GM18517 (cell line): ENCODE measurements around the gene RAB3IL1.
"Not testable (repeated sequence)": the region's sequence is repeated elsewhere in the genome, so short reads cannot be mapped to it uniquely, and the experiment has no call there.

Experiments
- ATAC-seq: cut with Tn5 transposase; IDR thresholded peaks from one replicate; pipeline ENCODE4 v1.9.1; 2021; ENCODE audit warnings: mild to moderate bottlenecking, moderate library complexity; ENCODE audit not compliant: unreplicated experiment

RAB3IL1 gene

DNA sequence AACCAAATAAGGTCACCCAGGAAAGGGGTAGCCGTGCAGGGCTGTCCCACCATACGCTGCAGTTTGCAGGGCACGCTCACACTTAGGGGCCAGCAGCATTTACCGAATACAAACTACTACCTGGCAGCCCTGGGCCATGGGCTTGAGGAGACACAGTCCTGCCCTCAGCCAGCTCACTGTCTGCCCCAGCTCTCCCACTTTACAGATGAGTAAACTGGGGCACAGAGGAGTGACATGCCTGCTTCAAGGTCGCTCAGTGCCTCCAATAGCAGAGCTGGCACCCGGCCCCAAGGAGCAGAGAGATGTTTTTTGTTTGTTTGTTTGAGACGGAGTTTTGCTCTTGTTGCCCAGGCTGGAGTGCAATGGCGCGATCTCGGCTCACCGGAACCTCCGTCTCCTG is 28.8 kb downstream of the RAB3IL1 start:
- no peak for ATAC-seq

DNA sequence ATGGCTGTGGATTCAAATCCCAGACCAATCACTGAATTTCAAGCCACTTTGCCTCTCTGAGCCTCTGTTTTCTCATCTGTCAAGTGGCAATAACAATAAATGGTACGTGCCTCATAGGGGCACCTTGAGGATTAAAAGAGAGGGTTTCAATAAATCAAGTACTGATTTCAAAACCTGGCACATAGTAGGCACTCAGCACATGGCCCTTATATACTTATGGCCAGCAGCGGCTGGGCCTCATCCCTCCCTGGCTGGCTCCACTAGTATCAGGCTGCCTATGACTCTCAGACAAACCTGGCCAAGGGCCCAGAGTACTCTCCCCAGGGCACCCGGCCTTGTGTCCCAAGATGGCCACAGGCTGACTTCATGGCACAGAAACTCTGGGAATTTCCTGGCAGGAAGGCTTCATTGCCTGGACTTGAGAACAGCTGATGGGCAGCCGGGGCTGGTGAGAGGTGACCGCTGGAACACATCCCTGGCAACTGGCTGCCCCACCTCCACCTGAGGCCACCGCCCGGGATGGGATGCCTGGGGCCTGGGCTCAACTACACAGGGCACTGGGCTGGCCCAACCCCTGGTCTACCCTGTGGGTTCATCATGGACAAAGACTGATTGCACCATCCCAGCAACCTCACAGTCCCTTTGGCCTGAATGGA is 29.4 kb downstream of the RAB3IL1 start:
- ATAC-seq, result no peak

DNA sequence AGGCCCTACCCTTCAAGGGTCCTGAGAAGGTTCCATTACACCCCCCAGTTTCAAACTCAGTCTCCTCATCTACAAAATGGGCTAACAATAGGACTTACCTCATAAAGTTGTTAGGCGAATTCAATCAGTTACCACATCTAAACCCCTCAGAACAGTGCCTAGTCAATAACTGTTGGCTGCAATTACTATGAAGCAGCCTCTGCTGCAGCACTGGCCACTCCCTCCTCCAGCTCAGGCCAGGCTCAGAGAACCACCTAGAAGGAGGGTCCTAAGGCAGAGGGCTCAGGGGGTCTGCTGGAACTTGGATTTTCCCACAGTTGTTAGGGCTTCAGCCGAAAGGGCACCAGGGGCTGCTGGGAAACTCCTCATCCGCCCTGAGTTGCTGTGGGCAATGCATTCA is 30.7 kb downstream of the RAB3IL1 start:
- no peak for ATAC-seq

DNA sequence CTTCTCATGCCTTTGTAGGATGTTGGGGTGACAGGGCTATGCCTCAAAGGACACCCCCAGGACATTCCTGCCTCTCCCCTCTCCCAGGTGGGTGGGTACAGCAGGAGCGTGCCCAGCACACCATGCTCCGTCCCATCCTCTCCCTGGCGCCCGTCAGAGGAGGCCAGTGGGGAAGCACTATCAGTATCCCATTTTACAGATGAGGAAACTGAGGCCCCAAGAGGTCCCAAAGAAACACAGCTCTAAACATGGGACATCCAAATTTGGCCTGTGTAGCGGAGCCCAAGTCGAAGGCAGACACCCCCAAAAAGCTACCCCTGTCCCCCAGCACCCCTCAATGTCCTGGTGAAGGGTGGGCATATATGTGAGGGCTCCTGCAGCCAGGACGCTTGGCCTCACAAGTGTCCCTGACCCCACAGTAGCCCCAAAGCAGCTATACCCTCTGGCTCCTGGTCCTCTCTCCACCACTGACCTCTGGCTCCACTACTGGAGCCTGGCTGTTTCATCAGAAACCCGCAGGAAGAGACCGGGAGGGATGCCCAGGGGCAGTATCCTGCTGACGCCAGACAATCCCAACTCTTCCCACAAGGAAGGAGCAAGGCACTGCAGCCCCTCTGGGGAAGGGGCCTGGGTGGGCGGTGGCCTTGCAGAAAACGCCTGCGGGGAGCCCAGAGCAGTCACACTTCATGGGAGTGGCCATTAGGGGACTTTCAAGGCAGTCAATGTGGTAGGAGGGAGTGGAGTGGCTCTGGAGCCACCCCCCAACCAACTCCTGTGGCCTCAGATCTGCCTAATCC is 31.4 kb downstream of the RAB3IL1 start:
- no peak for ATAC-seq

DNA sequence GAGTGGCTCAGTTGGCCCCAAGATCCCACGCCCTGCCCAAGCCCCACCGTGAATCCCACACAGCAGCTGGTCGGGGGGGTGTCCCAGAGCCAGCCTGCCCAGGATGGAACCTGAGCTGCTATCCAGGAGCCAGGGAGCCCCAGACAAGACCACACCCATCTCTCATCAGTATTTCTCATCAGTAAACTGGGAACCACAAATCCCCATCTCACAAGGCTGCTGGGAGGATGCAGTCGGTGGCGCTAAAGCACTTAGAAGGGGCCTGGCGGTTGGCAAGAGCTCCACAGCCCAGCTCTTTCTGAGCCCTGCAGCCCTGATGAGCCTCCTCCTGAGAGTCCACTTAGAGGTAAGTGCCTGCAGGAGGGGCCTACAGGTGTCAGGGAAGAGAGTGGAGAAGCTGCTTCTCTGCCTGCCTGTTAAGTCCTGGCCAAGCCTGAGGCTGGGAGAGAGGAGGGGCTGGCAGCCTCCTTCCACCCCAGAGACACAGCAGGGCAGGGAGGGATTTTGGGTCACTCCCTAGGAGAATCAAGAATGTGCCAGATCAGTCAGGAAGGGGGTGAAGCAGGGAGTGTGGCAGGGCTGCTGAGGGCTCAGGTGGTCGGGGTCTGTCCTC is 32.1 kb downstream of the RAB3IL1 start:
- ATAC-seq, result no peak

DNA sequence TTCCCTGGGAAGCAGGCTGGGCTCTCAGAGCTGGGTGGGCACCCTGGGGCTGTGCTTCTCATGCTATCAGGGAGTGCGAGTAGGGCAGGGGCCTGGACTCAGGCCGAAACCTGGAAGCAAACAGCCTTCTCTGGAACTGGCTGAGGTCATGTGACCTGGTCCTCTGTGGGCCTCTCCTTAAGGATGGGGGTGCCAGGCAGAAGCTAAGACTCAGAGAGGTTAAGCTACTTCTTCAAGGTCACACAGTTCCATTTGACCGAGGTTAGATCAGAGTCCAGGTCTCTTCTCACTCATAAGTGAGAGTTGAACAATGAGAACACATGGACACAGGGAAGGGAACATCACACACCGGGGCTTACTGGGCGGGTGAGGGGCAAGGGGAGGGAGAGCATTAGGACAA is 33.4 kb downstream of the RAB3IL1 start:
- ATAC-seq, result no peak

DNA sequence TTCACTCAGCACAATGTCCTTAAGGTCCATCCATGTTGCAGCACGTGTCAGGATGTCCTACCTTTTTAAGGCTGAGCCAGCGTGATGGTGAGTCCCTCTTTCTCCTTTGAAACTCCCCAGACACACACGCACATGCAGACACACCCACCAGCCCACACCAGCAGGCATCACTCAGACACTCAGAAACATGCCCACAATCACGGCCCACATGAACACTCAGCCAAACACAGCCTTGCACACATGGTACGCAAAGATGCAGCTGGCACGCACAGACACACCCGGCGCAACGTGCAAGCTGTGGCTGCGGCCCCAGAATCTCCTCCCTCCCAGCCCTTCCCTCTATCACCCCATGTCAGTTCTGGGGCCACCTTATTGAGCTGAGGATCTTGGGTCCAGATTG is 34.0 kb downstream of the RAB3IL1 start:
- no peak for ATAC-seq

DNA sequence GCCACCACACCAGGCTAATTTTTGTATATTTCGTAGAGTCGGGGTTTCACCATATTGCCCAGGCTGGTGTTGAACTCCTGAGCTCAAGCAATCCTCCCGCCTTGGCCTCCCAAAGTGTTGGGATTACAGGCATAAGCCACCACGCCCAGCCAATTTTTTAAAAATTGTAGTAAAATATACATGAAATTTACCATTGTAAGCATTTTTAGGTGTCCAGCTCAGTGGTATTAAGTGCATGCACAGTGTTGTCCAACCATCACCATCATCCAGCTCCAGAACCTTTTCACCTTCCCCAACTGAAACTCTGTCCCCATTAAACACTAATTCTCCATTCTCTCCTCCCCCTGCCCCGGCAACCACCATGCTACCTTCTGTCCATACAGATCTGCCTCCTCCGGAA is 34.5 kb downstream of the RAB3IL1 start:
- ATAC-seq, result no peak

DNA sequence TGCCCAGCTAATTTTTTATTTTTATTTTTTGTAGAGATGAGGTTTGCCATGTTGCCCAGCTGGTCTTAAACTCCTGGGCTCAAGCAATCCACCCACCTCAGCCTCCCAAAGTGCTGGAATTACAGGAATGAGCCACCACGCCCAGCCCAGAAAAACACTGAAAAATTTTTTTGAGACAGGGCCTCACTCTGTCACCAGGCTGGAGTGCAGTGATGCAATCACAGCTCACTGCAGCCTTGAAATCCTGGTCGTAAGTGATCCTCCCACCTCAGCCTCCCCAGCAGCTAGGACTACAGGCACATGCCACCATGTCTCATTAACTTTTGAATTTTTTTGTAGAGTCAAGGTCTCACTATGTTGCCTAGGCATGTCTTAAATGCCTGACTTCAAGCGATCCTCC is 35.1 kb downstream of the RAB3IL1 start:
- ATAC-seq, result not testable (repeated sequence)

DNA sequence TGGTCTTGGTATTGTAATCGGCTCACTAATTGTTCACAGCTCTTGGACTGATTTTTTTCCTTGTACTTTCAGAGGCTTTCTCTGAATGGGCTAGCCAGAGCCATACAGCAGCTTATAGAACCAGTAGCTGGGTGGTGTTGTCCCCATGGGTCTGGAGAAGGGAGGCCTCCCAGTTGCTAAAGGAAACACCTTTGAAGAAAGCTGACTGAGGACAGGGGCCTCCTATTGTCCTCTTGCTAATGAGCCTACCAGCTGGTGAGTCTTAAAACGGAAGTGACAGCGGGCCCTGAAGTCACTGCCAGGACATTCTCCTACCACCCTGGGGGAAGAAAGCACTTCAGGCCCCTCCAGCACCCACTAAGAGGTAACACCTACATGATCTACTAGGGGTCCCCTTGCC is 36.0 kb downstream of the RAB3IL1 start:
- no peak for ATAC-seq

DNA sequence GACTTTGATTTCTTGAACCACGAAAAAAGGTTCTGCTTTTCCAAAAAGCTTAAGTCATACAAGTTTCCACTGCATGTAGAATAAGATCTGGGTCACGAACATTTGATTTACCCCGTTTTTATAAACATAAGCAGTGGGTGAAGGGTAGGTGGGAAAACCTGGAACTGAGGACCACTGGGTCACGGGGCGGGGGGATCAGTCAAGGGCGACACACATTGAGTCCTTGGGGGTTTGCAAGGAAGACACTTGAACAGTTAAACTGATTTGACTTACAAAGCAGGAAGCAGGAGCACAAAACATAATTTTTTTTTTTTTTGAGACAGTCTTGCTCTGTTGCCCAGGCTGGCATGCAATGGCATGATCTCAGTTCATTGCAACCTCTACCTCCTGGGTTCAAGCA is 36.9 kb downstream of the RAB3IL1 start:
- ATAC-seq, result no peak

DNA sequence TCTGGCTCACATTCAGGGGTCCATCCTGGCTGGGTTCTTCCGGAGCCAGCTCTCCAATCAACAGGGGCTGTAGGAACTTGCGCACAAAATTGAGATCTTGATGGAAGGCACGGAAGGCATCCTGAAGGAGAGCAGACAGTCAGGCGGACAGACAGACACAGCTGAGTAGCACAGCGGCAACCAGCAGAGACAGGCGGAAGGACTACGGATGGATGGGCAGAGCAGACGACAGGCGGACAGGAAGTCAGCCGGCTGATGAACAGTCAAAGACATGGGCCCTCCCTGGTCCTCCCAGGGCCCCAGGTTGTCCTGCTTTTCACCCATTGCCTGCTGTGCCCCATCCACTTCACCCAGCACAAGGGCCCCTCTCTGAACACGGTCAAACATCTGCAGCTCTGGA is 37.3 kb downstream of the RAB3IL1 start:
- no peak for ATAC-seq

DNA sequence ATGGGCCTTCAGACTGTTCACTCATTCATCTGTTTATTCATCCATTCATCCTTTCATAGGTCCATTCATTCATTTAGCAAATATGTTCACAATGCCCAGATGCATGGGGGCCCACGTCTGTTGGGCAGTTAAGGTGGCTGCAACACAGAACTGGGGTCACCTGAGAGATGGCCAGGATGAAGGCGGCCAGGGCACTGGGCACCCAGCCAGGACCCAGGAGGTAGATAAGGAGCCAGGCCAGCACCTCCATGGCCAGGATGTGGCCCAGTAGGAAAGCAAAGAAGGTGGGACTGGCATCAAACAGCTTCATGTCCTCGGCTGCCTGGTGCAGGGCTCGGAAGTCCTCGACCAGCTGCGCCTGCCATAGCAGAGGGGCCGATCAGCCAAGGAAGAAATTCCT is 38.2 kb downstream of the RAB3IL1 start:
- ATAC-seq, result no peak

DNA sequence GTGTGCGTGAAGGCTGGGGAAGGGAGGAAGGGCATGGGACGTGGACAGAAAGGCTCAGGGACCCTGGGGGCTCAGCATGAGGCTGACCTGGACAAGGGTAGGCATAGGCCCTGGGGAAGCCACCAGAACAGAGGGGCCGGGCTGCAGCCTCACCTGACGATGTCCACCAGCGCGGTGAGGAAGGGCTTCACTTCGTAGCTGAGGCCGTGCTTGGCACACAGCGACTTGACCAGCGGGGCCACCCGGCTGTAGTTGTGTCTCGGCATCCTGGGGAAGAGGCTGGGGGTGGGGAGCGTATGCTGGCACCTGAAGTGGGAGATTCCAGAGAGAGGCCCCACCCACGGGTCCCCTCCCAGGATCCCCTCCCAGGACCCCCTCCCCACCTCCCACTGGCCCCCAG is 41.7 kb downstream of the RAB3IL1 start:
- no peak for ATAC-seq

DNA sequence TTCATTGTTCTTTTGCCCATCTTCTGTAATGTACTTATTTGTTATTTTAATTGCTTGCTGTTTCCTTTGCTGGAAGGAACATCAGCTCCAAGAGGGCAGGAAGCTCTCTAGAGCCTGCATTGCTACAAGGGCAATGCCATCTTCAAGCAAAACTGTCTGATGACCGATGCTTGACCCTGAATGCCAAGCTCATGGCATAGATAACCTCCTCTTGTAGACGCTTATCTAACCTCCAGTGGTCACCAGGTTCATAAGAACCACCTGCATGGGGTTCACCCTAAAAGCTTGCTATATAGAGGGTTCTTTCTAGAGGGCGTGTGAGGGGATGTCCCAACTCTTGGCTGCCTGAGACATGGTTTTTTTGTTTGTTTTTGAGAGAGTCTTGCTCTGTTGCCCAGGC is 42.5 kb downstream of the RAB3IL1 start:
- ATAC-seq, result no peak

DNA sequence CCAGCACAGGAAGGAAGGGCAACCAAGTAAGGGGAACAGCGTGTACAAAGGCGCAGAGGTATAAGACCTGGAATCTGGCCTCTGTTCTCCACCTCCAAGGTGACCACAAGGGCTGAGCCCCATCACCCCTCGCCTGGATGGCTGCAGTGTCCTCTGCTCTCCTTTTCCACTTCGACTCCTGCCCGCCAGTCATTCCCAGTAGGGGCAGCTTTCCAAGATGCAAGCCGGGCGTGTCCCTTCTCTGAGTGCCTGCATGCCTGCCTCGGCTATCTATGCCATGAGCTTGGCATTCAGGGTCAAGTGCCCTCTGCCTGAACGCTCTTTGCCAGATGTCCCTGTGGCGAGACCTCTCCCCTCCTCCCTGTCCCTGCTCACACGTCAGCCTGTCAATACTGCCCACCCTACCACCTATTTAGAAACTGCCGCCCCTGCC is 43.0 kb downstream of the RAB3IL1 start:
- ATAC-seq, result no peak

DNA sequence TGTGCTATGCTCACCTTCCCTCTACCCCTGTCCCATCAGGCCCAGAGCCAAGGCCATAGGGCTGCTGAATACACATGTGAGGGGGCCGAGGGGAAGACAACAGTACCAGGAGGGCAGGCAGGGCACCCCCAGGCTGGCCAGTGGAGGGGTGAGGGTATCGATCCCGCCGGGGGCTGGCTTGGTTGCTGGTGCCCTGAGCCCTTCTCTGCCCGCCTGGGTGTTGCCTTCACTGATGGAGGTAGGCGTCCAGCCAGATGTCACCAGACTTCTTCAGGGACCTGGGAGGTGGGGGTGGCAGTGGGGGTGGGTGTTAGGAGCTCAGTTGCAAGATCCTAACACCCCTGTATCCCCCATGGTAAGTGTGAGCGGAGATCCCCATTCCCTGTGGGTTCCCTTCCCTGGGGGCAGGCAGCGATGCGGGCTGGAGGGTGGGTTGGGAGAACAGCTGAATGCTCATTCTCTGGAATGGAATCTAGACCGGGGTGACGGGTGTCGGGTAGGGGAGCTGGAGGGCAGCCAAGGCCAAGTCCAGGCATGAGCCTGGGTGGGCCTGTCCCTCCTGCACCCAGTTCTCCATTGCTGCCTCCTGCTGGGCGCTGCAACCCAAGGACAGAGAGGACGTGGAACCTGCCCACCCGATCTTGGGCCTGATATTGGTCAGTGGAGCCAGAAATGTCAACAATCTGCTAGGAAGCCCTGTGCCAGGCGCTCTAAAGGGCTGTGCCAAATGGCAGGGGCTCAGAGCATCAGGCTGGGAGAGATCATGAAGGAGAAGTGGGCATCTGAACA is 43.6 kb downstream of the RAB3IL1 start:
- ATAC-seq, result no peak

DNA sequence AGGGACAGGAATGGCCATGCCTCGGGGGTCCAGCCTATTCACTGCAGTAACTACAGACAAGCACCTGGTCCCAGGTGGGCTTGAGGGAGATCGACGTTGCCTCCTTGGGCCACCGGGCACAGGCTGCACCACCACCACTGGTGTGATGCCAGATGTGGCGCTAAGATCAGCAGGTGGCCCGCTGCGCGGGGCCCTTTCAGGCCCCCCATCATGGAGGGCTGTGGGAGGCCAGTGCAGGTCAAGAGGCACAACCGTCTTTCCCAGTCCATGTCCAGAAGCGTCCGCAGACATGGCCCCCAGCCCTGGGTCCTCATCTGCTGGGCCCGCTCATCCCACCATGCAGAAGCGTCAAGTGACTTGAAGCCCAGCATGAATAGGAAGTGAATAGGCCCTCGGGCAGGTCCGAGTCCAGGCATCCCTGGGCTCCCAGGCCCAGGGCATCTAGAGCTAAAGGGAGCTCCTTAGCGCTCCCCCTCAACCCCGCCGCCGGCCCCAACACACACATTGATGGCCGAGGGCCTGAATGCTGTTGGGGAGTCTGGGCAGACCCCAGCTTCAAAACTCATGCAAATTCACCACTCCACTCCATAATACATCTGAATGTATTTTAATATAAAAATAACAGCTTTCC is 44.3 kb downstream of the RAB3IL1 start:
- ATAC-seq, result no peak

DNA sequence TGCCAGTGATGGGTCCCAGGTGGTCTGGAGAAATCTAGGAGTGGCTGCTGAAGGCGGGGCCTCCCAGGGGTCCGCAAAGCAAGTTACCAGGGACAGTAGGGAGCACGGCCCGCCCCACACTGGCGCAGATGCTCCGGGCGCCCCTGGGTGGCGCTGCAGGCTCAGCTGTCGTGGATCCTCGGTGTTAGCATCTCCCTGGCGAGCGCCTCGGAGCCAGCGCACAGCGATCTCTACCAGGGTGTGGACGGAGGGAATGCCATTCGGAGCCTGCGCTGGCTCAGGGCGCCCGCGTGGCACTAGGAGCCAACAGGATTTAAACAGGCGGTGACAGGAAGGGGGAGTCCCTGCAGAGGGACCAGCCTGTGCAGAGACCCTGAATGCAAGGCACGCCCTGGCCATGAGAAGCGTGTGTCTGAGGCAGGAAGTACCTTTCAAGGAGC is 46.2 kb downstream of the RAB3IL1 start:
- no peak for ATAC-seq

DNA sequence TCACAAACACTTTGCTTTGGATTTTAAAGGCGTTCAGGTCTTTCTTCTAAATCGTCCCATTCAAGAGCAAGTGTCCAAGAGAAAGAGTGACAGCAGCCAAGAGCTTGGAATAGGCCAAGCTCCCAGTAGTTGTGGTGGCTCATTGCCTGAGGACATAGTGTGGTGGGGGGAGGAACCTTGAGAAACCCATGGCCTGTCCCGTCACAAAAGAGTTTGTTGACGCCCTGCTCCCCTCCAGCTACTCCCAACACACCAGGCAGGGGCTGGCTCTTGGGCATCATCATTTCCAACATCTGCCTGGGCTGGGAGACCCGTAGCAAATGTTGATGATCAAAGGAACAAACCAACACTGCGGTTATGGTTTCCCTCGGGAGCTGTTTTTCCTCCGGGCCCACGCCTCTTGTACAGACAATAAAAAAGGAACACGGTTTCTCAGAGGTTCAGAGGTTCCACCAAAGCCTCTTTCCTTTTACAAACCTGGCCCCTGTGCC is 46.8 kb downstream of the RAB3IL1 start:
- ATAC-seq, result no peak
